GM12878 (cell line): ENCODE measurements around the gene SNRNP35. TPM values are rescaled to one million over a fixed set of nuclear protein-coding genes. Genes with fewer than 3 reads are reported as not detected.

ENCODE experiments used
- CREM ChIP-seq: IDR thresholded peaks from 2 replicates; pipeline ENCODE4 v1.6.1; 2014; ENCODE audit warnings: antibody characterized with exemption, low read depth
- ESRRA ChIP-seq: IDR thresholded peaks from 2 replicates; pipeline ENCODE4 v1.6.1; 2012; ENCODE audit warnings: mild to moderate bottlenecking, low read length, improper control_type of control experiment
- MAX ChIP-seq: IDR thresholded peaks from 2 replicates; pipeline ENCODE4 v1.6.1; 2012; ENCODE audit warnings: low read depth, low read length, improper control_type of control experiment
- MTA3 ChIP-seq: IDR thresholded peaks from 2 replicates; pipeline ENCODE4 v1.6.1; 2012; ENCODE audit warnings: low read length, inconsistent platforms, borderline replicate concordance
- PAX8 ChIP-seq: fragments of 450-650 bp; IDR thresholded peaks from 2 replicates; pipeline ENCODE4 v1.6.1; 2017; ENCODE audit warnings: mild to moderate bottlenecking, moderate library complexity
- PML ChIP-seq: IDR thresholded peaks from 2 replicates; pipeline ENCODE4 v1.6.1; 2012; ENCODE audit warnings: low read length, inconsistent platforms
- YBX1 ChIP-seq: fragments of 450-650 bp; IDR thresholded peaks from 2 replicates; pipeline ENCODE4 v1.6.1; 2016; ENCODE audit warnings: antibody characterized with exemption
- polyA plus RNA-seq, 11 experiments: library from polyadenylated mRNA; depleted of rRNA in 4 of 11; unstranded in 6 of 11; stranded (reverse) in 5 of 11; fragments of >200 nt; fragmentation: Nextera tagmentation in 4 of 11; fragmentation: Illumina TruSeq in 1 of 11; extraction: Ambion mirVana in 4 of 11; extraction: Trizol in 1 of 11; gene quantifications; 1 replicate in 1 of 11; 2 replicates in 10 of 11; pipeline versions ENCODE4 v1.2.1 to v1.2.3, GENCODE V29; 2011 to 2016; ENCODE audit warnings: inconsistent platforms in 2 of 11, missing spikeins in 2 of 11, low read depth in 1 of 11
- total RNA-seq, 4 experiments: library from RNA; depleted of rRNA in 3 of 4; stranded (reverse); fragments of >200 nt in 3 of 4; fragmentation: Illumina TruSeq in 1 of 4; extraction: Trizol in 1 of 4; gene quantifications; 2 replicates each; pipeline versions ENCODE4 v1.2.1 to v1.2.3, GENCODE V29; 2013 to 2021
- TF ChIP-seq, protein P1 (sequence below), 3 experiments: IDR thresholded peaks in 2 of 3; conservative IDR thresholded peaks in 1 of 3; 2 replicates each; pipeline ENCODE4 v1.5.1; 2011; ENCODE audit warnings: low read depth in 3 of 3, low read length in 3 of 3, mild to moderate bottlenecking in 3 of 3, control low read depth in 2 of 3, moderate library complexity in 2 of 3, inconsistent platforms in 1 of 3, mixed read lengths in 1 of 3; ENCODE audit not compliant: control insufficient read depth in 2 of 3, insufficient read depth in 1 of 3; ENCODE audit errors: extremely low read depth in 1 of 3
- TF ChIP-seq, protein P2 (sequence below): fragments of 450-650 bp; IDR thresholded peaks from 2 replicates; pipeline ENCODE4 v1.6.1; 2016; ENCODE audit warnings: mild to moderate bottlenecking, moderate library complexity, borderline replicate concordance
- TF ChIP-seq, protein P3 (sequence below): IDR thresholded peaks from 2 replicates; pipeline ENCODE4 v1.6.1; 2012; ENCODE audit warnings: low read depth, low read length, improper control_type of control experiment
- TF ChIP-seq, protein P4 (sequence below): fragments of 450-650 bp; IDR thresholded peaks from 2 replicates; pipeline ENCODE4 v1.6.1; 2018; ENCODE audit warnings: mild to moderate bottlenecking, low read depth, moderate library complexity; ENCODE audit not compliant: partially characterized antibody

SNRNP35 gene
- total and polyA plus RNA-seq, 10 of the 15 experiments (the other 5 are each of a cell fraction or from before 2014, with no cell fraction given): 21.6 to 49.6 (median 29.0) TPM

GRCh38 chr12:123446333-123446713 lies 11.6 kb upstream of the SNRNP35 start (continued):
- TF ChIP-seq, protein P1, sequence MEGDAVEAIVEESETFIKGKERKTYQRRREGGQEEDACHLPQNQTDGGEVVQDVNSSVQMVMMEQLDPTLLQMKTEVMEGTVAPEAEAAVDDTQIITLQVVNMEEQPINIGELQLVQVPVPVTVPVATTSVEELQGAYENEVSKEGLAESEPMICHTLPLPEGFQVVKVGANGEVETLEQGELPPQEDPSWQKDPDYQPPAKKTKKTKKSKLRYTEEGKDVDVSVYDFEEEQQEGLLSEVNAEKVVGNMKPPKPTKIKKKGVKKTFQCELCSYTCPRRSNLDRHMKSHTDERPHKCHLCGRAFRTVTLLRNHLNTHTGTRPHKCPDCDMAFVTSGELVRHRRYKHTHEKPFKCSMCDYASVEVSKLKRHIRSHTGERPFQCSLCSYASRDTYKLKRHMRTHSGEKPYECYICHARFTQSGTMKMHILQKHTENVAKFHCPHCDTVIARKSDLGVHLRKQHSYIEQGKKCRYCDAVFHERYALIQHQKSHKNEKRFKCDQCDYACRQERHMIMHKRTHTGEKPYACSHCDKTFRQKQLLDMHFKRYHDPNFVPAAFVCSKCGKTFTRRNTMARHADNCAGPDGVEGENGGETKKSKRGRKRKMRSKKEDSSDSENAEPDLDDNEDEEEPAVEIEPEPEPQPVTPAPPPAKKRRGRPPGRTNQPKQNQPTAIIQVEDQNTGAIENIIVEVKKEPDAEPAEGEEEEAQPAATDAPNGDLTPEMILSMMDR (IDR thresholded peaks at IDR 0.05 in 2 of 3, conservative IDR thresholded peaks at IDR 0.05 in 1 of 3; ENCODE audit: control insufficient read depth in 2 of 3, extremely low read depth in 1 of 3, insufficient read depth in 1 of 3, low read depth in 3 of 3, low read length in 3 of 3): no peak
- TF ChIP-seq PML (no peak), ESRRA (no peak), MTA3 (no peak), PAX8 (no peak), YBX1 (no peak), CREM (no peak), MAX (no peak)
- TF ChIP-seq, protein P2, sequence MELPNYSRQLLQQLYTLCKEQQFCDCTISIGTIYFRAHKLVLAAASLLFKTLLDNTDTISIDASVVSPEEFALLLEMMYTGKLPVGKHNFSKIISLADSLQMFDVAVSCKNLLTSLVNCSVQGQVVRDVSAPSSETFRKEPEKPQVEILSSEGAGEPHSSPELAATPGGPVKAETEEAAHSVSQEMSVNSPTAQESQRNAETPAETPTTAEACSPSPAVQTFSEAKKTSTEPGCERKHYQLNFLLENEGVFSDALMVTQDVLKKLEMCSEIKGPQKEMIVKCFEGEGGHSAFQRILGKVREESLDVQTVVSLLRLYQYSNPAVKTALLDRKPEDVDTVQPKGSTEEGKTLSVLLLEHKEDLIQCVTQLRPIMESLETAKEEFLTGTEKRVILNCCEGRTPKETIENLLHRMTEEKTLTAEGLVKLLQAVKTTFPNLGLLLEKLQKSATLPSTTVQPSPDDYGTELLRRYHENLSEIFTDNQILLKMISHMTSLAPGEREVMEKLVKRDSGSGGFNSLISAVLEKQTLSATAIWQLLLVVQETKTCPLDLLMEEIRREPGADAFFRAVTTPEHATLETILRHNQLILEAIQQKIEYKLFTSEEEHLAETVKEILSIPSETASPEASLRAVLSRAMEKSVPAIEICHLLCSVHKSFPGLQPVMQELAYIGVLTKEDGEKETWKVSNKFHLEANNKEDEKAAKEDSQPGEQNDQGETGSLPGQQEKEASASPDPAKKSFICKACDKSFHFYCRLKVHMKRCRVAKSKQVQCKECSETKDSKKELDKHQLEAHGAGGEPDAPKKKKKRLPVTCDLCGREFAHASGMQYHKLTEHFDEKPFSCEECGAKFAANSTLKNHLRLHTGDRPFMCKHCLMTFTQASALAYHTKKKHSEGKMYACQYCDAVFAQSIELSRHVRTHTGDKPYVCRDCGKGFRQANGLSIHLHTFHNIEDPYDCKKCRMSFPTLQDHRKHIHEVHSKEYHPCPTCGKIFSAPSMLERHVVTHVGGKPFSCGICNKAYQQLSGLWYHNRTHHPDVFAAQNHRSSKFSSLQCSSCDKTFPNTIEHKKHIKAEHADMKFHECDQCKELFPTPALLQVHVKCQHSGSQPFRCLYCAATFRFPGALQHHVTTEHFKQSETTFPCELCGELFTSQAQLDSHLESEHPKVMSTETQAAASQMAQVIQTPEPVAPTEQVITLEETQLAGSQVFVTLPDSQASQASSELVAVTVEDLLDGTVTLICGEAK: no peak
- TF ChIP-seq, protein P3, sequence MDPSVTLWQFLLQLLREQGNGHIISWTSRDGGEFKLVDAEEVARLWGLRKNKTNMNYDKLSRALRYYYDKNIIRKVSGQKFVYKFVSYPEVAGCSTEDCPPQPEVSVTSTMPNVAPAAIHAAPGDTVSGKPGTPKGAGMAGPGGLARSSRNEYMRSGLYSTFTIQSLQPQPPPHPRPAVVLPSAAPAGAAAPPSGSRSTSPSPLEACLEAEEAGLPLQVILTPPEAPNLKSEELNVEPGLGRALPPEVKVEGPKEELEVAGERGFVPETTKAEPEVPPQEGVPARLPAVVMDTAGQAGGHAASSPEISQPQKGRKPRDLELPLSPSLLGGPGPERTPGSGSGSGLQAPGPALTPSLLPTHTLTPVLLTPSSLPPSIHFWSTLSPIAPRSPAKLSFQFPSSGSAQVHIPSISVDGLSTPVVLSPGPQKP: no peak
- TF ChIP-seq, protein P4, sequence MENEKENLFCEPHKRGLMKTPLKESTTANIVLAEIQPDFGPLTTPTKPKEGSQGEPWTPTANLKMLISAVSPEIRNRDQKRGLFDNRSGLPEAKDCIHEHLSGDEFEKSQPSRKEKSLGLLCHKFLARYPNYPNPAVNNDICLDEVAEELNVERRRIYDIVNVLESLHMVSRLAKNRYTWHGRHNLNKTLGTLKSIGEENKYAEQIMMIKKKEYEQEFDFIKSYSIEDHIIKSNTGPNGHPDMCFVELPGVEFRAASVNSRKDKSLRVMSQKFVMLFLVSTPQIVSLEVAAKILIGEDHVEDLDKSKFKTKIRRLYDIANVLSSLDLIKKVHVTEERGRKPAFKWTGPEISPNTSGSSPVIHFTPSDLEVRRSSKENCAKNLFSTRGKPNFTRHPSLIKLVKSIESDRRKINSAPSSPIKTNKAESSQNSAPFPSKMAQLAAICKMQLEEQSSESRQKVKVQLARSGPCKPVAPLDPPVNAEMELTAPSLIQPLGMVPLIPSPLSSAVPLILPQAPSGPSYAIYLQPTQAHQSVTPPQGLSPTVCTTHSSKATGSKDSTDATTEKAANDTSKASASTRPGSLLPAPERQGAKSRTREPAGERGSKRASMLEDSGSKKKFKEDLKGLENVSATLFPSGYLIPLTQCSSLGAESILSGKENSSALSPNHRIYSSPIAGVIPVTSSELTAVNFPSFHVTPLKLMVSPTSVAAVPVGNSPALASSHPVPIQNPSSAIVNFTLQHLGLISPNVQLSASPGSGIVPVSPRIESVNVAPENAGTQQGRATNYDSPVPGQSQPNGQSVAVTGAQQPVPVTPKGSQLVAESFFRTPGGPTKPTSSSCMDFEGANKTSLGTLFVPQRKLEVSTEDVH: no peak
